ENCODE data around the gene PPOX. TPM values are rescaled to one million over a fixed set of nuclear protein-coding genes. Genes with fewer than 3 reads are reported as not detected.

Gene PPOX
- total RNA-seq, 1 donor from 2014 or later = 18.3 TPM

DNA sequence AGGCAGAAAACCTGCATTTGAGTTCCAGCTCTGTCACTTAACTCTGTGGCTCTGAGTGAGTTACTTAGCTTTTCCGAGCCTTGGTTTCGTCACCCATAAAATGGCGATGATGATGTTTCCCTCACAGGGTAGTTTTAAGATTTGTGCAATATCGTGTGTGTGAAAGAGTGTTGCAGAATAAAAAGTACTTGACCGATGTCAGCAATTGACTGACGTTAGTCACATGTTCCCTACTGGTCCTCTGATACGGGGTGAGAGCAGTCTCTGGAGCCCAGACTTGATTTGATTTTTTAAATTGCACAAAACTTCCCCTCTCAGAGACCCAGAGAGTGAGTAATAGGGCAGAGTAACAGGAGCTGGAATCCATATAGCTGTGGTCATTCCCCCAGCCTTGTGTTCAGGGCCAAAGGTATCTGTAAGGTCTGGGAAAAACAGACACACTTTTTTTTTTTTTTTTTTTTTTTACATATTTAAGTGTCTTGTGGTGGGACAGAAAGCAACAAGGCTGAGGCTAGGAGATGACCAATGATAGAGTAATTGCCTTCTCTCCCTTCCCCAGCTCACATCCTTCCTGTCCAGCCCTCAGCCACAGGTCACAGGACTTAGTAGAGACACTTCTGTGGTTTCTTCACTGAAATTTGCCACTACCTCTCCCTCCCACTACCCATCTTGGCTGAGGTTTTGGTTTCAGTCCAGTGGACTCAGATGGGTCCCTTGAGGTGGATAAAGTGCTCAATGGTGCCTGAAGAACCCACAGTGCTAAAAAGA, 50.9 kb downstream of the PPOX start:
- Histone ChIP-seq H3K36me3 (no peaks in the 10 kb centered on the region), H3K27me3 (no peaks in the 10 kb centered on the region), H3K4me1 (peaks cover 6% of the 10 kb centered on the region), H4K20me1 (ENCODE audit: low read depth) (no peaks in the 10 kb centered on the region), H3K4me3 (no peak overlapping the region), H3F3A (ENCODE audit: low read depth) (peaks cover 21% of the 10 kb centered on the region), H3K4me2 (no peak overlapping the region), H3K9ac (no peak overlapping the region), H3K27ac (peak overlapping the region; percentile 39), H2AFZ (replicated peaks) (no peak overlapping the region), H3K9me3 (ENCODE audit: low read depth) (no peaks in the 10 kb centered on the region), H3K79me2 (ENCODE audit: low read depth) (no peaks in the 10 kb centered on the region)
- Mint-ChIP-seq H3K27ac (no peak overlapping the region), H3K4me3 (no peak overlapping the region), H3K27me3 (ENCODE audit: insufficient read depth, low read depth) (peaks cover 4% of the 10 kb centered on the region), H3K9me3 (no peaks in the 10 kb centered on the region), H3K36me3 (peaks cover 19% of the 10 kb centered on the region), H3K4me1 (peaks cover 13% of the 10 kb centered on the region)
- no peak for DNase-seq (ENCODE audit: low spot score)
- TF ChIP-seq EZH2phosphoT487 (IDR thresholded peaks at IDR 0.05) = no peak
- TF ChIP-seq, protein P1, sequence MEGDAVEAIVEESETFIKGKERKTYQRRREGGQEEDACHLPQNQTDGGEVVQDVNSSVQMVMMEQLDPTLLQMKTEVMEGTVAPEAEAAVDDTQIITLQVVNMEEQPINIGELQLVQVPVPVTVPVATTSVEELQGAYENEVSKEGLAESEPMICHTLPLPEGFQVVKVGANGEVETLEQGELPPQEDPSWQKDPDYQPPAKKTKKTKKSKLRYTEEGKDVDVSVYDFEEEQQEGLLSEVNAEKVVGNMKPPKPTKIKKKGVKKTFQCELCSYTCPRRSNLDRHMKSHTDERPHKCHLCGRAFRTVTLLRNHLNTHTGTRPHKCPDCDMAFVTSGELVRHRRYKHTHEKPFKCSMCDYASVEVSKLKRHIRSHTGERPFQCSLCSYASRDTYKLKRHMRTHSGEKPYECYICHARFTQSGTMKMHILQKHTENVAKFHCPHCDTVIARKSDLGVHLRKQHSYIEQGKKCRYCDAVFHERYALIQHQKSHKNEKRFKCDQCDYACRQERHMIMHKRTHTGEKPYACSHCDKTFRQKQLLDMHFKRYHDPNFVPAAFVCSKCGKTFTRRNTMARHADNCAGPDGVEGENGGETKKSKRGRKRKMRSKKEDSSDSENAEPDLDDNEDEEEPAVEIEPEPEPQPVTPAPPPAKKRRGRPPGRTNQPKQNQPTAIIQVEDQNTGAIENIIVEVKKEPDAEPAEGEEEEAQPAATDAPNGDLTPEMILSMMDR (IDR thresholded peaks at IDR 0.05) = no peak
- no peak for TF ChIP-seq EZH2 (IDR thresholded peaks at IDR 0.05)

DNA sequence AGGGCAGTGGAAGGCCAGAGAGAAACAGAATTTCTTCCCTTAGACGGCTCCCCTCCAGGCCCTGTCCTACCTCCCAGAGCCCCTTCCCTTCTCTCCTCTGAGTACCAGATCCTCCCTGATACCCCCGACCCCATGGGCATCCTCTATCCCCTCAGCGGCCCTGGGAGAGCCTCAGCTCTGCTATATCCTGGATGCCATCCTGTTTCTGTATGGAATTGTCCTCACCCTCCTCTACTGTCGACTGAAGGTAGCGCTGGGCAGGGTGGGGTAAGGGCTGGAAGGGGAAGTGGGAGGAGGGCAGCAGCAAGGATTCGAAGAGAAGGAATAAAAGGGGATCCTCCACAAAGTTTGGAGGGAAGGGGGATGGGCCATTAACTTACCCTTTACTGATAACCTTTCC, 51.6 kb downstream of the PPOX start:
- Histone ChIP-seq H3K79me2 (ENCODE audit: low read depth) (no peaks in the 10 kb centered on the region), H3K4me1 (peaks cover 6% of the 10 kb centered on the region), H3K36me3 (no peaks in the 10 kb centered on the region), H3K4me3 (no peak overlapping the region), H3K27me3 (no peaks in the 10 kb centered on the region), H3F3A (ENCODE audit: low read depth) (peaks cover 21% of the 10 kb centered on the region), H3K9me3 (ENCODE audit: low read depth) (no peaks in the 10 kb centered on the region), H3K9ac (no peak overlapping the region), H3K4me2 (no peak overlapping the region), H3K27ac (no peak overlapping the region), H2AFZ (replicated peaks) (no peak overlapping the region), H4K20me1 (ENCODE audit: low read depth) (no peaks in the 10 kb centered on the region)
- TF ChIP-seq, protein P1 (IDR thresholded peaks at IDR 0.05) = no peak
- TF ChIP-seq EZH2 (IDR thresholded peaks at IDR 0.05) (no peak), EZH2phosphoT487 (IDR thresholded peaks at IDR 0.05) (no peak)
- Mint-ChIP-seq H3K36me3 (peaks cover 17% of the 10 kb centered on the region), H3K9me3 (no peaks in the 10 kb centered on the region), H3K4me1 (peaks cover 13% of the 10 kb centered on the region), H3K27me3 (ENCODE audit: insufficient read depth, low read depth) (peaks cover 4% of the 10 kb centered on the region), H3K4me3 (no peak overlapping the region), H3K27ac (no peak overlapping the region)
- no peak for DNase-seq (ENCODE audit: low spot score)

DNA sequence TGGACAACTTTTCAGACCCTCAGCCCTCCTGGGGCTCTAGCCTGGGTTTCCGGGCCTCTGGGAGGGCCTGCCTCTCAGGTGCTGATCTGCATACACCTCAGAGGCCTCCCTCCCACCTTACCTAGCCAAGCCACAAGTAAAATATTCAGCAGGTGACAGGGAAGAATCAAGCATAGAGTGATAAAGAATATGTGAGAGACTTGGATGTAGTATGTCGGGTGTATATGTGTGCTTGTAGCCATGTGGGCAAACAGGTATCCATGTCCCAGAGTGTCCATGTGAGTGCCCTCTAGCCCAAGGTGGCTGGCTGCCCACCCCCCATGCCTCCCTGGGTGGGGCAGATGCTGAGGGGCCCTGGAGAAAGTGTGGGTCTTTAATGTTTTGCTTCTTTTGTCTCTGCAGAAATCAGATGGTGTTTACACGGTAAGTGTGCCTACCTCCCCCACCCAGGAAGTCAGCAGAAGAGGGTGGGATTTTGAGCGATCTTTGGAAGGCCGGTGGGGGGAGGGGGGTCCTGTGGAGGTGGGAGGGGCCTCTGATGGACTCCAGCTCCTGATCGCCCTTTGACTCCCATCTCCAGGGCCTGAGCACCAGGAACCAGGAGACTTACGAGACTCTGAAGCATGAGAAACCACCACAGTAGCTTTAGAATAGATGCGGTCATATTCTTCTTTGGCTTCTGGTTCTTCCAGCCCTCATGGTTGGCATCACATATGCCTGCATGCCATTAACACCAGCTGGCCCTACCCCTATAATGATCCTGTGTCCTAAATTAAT, 52.3 kb downstream of the PPOX start:
- Histone ChIP-seq H3K79me2 (ENCODE audit: low read depth) (no peaks in the 10 kb centered on the region), H3K36me3 (no peaks in the 10 kb centered on the region), H3K27me3 (no peaks in the 10 kb centered on the region), H2AFZ (replicated peaks) (no peak overlapping the region), H3K9me3 (ENCODE audit: low read depth) (no peaks in the 10 kb centered on the region), H4K20me1 (ENCODE audit: low read depth) (no peaks in the 10 kb centered on the region), H3K27ac (no peak overlapping the region), H3K9ac (no peak overlapping the region), H3K4me3 (no peak overlapping the region), H3K4me2 (no peak overlapping the region), H3K4me1 (peaks cover 6% of the 10 kb centered on the region), H3F3A (ENCODE audit: low read depth) (peaks cover 18% of the 10 kb centered on the region)
- peak overlapping the region; percentile 23 for H3K4me3 Mint-ChIP-seq
- H3K4me1 Mint-ChIP-seq = peaks cover 13% of the 10 kb centered on the region
- no peak for TF ChIP-seq EZH2phosphoT487 (IDR thresholded peaks at IDR 0.05)
- TF ChIP-seq EZH2 (IDR thresholded peaks at IDR 0.05) = no peak
- TF ChIP-seq, protein P1 (IDR thresholded peaks at IDR 0.05) = no peak
- peaks cover 13% of the 10 kb centered on the region for H3K36me3 Mint-ChIP-seq
- no peaks in the 10 kb centered on the region for H3K9me3 Mint-ChIP-seq
- H3K27me3 Mint-ChIP-seq (ENCODE audit: insufficient read depth, low read depth) = peaks cover 4% of the 10 kb centered on the region
- no peak overlapping the region for H3K27ac Mint-ChIP-seq
- no peak for DNase-seq (ENCODE audit: low spot score)

Data from neural progenitor cell (in vitro differentiated cells).